RWPE2 (cell line): ENCODE results near the gene TSPAN18.

Source experiments
- ATAC-seq: fragments of 200-7000 bp; cut with Tn5 transposase; 3 replicates; pipeline ENCODE4 v1.9.1; 2021; ENCODE audit warnings: low read depth
- DNase-seq: peaks from one replicate; pipeline ENCODE4 v3.0.0-alpha.2; 2020; ENCODE audit warnings: low spot score
- H3K27ac ChIP-seq: fragments of 450-650 bp; 2 replicates; pipeline ENCODE4 v1.5.1; 2017; ENCODE audit warnings: mild to moderate bottlenecking; ENCODE audit not compliant: poor library complexity, severe bottlenecking
- H3K27me3 ChIP-seq: fragments of 250-450 bp; sonication (Bioruptor Pico); 2 replicates; pipeline ENCODE4 v1.5.1; 2021; ENCODE audit warnings: mild to moderate bottlenecking, moderate library complexity; ENCODE audit not compliant: insufficient read depth, poor library complexity, severe bottlenecking
- H3K36me3 ChIP-seq: fragments of 250-450 bp; sonication (Bioruptor Pico); 2 replicates; pipeline ENCODE4 v1.5.1; 2020; ENCODE audit warnings: low read depth, mild to moderate bottlenecking, moderate library complexity
- H3K4me1 ChIP-seq: fragments of 250-450 bp; sonication (Bioruptor Pico); 2 replicates; pipeline ENCODE4 v1.5.1; 2021; ENCODE audit warnings: mild to moderate bottlenecking, moderate library complexity; ENCODE audit not compliant: insufficient read depth, poor library complexity, severe bottlenecking
- H3K4me3 ChIP-seq: fragments of 250-450 bp; sonication (Bioruptor Pico); 2 replicates; pipeline ENCODE4 v1.5.1; 2021; ENCODE audit warnings: mild to moderate bottlenecking, moderate library complexity; ENCODE audit not compliant: severe bottlenecking
- H3K9me3 ChIP-seq: fragments of 250-450 bp; sonication (Bioruptor Pico); 2 replicates; pipeline ENCODE4 v1.5.1; 2021; ENCODE audit warnings: mild to moderate bottlenecking, moderate library complexity; ENCODE audit not compliant: severe bottlenecking
- TF ChIP-seq, protein P1 (sequence below): fragments of 450-650 bp; IDR thresholded peaks from one replicate; pipeline ENCODE4 v1.5.1; 2017; ENCODE audit warnings: mild to moderate bottlenecking, moderate library complexity; ENCODE audit not compliant: poor library complexity, severe bottlenecking

TSPAN18 gene

DNA sequence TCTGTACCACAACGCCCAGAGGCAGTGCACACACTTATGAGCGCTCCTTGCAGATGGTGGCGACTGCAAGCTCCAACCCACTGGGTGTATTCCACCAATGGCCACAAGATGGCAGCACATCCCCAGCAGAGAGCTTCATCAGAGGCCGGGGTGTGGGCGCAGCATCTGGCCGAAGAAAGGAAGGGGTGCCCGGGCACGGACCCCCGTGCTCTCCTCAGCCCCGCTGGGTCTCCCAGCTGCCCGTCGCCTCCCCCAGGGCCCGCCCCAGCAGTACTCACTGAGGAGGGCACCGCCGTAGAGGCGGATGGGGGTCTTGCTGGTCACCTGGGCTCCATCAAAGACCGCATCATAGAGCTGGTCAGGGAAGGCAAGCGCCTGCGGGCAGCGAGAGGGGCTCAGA is 209.8 kb downstream of the TSPAN18 start:
- H3K4me3 ChIP-seq: no peak overlapping the region
- no peak overlapping the region for H3K27ac ChIP-seq
- DNase-seq (no peak), ATAC-seq (peak; percentile 78)
- no peaks in the 10 kb centered on the region for H3K27me3 ChIP-seq
- H3K36me3 ChIP-seq: no peaks in the 10 kb centered on the region; the same call in 1 of the 2 replicates
- no peaks in the 10 kb centered on the region for H3K4me1 ChIP-seq
- TF ChIP-seq, protein P1, sequence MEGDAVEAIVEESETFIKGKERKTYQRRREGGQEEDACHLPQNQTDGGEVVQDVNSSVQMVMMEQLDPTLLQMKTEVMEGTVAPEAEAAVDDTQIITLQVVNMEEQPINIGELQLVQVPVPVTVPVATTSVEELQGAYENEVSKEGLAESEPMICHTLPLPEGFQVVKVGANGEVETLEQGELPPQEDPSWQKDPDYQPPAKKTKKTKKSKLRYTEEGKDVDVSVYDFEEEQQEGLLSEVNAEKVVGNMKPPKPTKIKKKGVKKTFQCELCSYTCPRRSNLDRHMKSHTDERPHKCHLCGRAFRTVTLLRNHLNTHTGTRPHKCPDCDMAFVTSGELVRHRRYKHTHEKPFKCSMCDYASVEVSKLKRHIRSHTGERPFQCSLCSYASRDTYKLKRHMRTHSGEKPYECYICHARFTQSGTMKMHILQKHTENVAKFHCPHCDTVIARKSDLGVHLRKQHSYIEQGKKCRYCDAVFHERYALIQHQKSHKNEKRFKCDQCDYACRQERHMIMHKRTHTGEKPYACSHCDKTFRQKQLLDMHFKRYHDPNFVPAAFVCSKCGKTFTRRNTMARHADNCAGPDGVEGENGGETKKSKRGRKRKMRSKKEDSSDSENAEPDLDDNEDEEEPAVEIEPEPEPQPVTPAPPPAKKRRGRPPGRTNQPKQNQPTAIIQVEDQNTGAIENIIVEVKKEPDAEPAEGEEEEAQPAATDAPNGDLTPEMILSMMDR: peak; percentile 90
- no peaks in the 10 kb centered on the region for H3K9me3 ChIP-seq

DNA sequence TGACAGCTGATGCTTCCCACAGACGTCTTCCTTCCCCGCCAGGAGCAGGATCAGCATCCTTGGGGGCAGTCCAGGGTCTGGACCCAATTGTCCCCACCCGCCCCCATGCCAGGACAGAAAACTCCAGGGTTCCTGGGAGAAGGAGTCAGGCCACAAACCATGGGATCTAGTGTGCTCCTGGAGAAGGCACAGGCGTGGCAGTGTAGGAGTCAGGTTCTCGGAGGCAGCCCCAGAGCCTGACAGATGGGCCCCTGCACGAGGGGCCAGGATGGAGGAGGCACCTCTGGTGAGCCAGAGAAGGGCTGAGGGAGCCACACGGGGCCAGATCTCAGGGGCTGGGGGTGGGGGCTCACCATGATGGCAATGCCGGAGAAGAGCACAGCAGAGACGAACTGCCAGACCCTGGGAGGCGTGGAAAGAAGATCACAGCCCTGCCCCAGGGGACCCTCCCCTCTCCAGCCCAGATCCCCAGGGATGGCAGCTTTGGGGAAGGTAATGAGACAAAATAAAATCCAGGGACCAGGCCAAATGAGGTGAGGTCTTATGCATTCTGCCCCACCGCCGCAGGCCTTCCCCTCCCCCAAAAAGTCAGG is 210.3 kb downstream of the TSPAN18 start:
- H3K9me3 ChIP-seq: no peaks in the 10 kb centered on the region
- DNase-seq (no peak), ATAC-seq (no peak)
- H3K27ac ChIP-seq: no peak overlapping the region
- H3K36me3 ChIP-seq: no peaks in the 10 kb centered on the region; the same call in 1 of the 2 replicates
- H3K4me1 ChIP-seq: no peaks in the 10 kb centered on the region
- H3K4me3 ChIP-seq: no peak overlapping the region
- TF ChIP-seq, protein P1: no peak
- H3K27me3 ChIP-seq: no peaks in the 10 kb centered on the region

DNA sequence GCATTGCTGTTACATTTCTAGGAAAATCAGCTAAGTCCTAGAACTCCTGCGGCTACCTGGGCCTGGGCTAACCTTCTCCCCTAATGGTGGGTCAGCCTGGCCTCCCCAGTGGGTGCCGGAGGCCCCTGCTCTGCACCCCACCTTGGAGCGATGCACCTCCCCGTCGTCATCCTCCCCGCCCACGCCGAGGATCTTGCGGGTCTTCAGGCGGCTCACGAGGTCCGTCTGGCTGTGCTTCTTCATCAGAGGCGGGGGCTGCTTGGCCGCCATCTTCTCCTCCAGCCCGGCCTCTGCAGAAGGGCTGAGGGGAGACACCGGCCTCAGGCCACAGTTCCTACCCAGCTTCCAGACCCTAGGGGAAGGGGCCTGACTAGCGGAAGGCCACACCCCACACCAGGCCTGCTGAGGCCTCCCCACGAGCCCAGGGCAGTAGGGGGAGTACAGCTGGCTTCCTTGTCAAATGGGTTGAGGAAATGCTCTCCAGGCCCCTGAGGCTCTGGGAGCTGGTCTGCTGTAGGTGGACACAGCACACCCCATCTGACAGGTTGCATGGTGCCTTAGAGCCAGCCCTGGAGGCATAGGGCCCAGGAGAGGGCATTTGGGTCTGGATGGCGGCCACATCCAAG is 211.4 kb downstream of the TSPAN18 start:
- Histone ChIP-seq H3K36me3 (no peaks in the 10 kb centered on the region; the same call in 1 of the 2 replicates), H3K4me1 (no peaks in the 10 kb centered on the region), H3K9me3 (no peaks in the 10 kb centered on the region), H3K4me3 (no peak overlapping the region), H3K27me3 (no peaks in the 10 kb centered on the region), H3K27ac (no peak overlapping the region)
- DNase-seq: no peak
- ATAC-seq: no peak
- TF ChIP-seq, protein P1: no peak

DNA sequence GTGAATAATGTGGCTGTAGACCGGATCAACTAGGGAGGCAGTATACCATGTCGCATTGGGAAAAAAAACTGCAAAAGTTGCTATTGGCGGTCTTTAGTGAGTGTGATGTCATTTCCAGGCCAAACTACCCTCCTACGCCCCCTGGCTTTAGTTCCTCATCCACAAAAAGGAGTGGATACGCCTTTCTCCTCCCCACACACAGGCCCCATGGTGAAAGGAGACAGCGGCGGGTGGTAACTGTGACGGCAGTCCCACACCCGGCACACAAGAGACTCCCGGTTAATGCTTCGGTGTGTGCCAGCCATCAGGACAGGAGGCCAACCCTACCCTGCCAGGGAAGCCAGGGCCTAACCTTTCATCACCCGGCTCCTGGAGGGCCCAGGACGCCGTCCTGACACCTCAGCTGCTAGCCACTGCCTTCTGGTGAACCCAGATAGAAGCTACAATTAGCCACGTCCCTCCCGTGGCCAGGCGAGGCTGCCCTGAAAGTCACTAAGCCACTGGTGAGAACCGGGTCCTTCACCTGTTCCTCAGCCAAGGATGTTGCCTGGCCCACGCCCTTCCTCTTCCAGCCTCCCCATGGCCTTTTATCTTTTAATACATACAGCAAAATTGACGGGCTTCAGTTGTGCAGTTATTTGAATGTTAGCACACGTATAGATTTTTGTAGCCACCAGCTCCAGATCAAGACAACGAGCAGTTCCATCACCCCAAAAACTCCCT is 213.1 kb downstream of the TSPAN18 start:
- H3K27ac ChIP-seq: no peak overlapping the region
- H3K4me3 ChIP-seq: no peak overlapping the region
- DNase-seq (no peak), ATAC-seq (no peak)
- no peaks in the 10 kb centered on the region; the same call in 1 of the 2 replicates for H3K36me3 ChIP-seq
- TF ChIP-seq, protein P1: no peak
- no peaks in the 10 kb centered on the region for H3K4me1 ChIP-seq
- no peaks in the 10 kb centered on the region for H3K9me3 ChIP-seq
- no peaks in the 10 kb centered on the region for H3K27me3 ChIP-seq
